AG04450 (cell line): ENCODE results near the gene CHST12. TPM values are rescaled to one million over a fixed set of nuclear protein-coding genes. Genes with fewer than 3 reads are reported as not detected.
"Not testable (repeated sequence)": the region's sequence is repeated elsewhere in the genome, so short reads cannot be mapped to it uniquely, and the experiment has no call there.

Experiments used
- CTCF ChIA-PET: fragments of 300-600, 350-600 bp; formaldehyde crosslinking; extraction: SDS; loops from one replicate; lab custom pipeline; 2022; ENCODE audit warnings: antibody characterized with exemption, inconsistent platforms; lab: Charles Lee
- POLR2A ChIA-PET: fragments of 350-600 bp; formaldehyde crosslinking; extraction: SDS; loops from one replicate; lab custom pipeline; 2021; ENCODE audit warnings: antibody characterized with exemption, inconsistent platforms; lab: Yijun Ruan, JAX
- DNase-seq: peaks from one replicate; pipeline ENCODE4 v3.0.0-alpha.2; 2011; ENCODE audit warnings: low read depth, low spot score
- H3K27ac ChIP-seq: one replicate; pipeline ENCODE4 v1.5.1; 2012; ENCODE audit warnings: low read depth, low read length, control low read depth
- H3K27me3 ChIP-seq: one replicate; pipeline ENCODE4 v1.6.0; 2012; ENCODE audit warnings: low read length; ENCODE audit not compliant: control insufficient read depth, insufficient read depth
- H3K4me3 ChIP-seq: 2 replicates; pipeline ENCODE4 v1.5.1; 2011; ENCODE audit warnings: mild to moderate bottlenecking, low read depth, low read length, control low read depth
- H3K9me3 ChIP-seq: 2 replicates; pipeline ENCODE4 v1.5.1; 2012; ENCODE audit warnings: low read length; ENCODE audit not compliant: control insufficient read depth, insufficient read depth
- polyA plus RNA-seq: library from polyadenylated mRNA; depleted of rRNA; stranded (reverse); fragments of >200 nt; gene quantifications from 2 replicates; pipeline ENCODE4 v1.2.3, GENCODE V29; 2011
- TF ChIP-seq, protein P1 (sequence below): IDR thresholded peaks from 2 replicates; pipeline ENCODE4 v1.5.1; 2011; ENCODE audit warnings: low read depth, low read length, control low read depth, inconsistent platforms

CHST12 gene
- polyA plus RNA-seq, 1 experiment, result 8.7 TPM

DNA sequence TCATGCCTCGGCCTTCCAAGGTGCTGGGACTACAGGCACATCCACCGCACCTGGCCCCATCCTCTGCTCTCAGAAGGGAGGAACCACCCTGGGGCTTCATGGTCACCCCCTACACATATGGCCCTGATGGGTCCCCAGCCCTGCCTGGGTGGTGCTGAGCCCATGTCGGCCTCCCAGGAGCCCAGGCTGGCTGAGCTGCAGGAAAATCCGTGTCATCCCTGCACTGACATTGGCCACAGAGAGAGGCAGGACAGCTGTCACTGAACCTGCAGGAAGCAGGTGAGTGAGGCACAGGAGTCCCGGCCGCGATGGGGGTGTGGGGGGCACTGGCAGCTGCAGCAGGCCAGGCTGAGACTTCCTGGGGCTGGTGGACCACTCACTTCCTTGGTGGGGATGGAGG, 64.8 kb downstream of the CHST12 start:
- CTCF ChIA-PET, result interaction anchor here (0.6 to 4.2 kb wide), 18 partner anchors 9 to 1481 kb away, joined by 3 to 75 read pairs (median 4); partner anchors contain the start of gene CHST12
- H3K9me3 ChIP-seq, result no peaks in the 10 kb centered on the region; the same call in 1 of the 2 replicates
- DNase-seq, result no peak
- TF ChIP-seq, protein P1, sequence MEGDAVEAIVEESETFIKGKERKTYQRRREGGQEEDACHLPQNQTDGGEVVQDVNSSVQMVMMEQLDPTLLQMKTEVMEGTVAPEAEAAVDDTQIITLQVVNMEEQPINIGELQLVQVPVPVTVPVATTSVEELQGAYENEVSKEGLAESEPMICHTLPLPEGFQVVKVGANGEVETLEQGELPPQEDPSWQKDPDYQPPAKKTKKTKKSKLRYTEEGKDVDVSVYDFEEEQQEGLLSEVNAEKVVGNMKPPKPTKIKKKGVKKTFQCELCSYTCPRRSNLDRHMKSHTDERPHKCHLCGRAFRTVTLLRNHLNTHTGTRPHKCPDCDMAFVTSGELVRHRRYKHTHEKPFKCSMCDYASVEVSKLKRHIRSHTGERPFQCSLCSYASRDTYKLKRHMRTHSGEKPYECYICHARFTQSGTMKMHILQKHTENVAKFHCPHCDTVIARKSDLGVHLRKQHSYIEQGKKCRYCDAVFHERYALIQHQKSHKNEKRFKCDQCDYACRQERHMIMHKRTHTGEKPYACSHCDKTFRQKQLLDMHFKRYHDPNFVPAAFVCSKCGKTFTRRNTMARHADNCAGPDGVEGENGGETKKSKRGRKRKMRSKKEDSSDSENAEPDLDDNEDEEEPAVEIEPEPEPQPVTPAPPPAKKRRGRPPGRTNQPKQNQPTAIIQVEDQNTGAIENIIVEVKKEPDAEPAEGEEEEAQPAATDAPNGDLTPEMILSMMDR, result no peak
- H3K27ac ChIP-seq, result no peak overlapping the region
- H3K4me3 ChIP-seq, result no peak overlapping the region
- POLR2A ChIA-PET, result interaction anchor here (0.9 kb wide), 1 partner anchor 65 kb away, joined by 3 read pairs; the partner anchor contains the start of gene CHST12
- no peaks in the 10 kb centered on the region for H3K27me3 ChIP-seq

DNA sequence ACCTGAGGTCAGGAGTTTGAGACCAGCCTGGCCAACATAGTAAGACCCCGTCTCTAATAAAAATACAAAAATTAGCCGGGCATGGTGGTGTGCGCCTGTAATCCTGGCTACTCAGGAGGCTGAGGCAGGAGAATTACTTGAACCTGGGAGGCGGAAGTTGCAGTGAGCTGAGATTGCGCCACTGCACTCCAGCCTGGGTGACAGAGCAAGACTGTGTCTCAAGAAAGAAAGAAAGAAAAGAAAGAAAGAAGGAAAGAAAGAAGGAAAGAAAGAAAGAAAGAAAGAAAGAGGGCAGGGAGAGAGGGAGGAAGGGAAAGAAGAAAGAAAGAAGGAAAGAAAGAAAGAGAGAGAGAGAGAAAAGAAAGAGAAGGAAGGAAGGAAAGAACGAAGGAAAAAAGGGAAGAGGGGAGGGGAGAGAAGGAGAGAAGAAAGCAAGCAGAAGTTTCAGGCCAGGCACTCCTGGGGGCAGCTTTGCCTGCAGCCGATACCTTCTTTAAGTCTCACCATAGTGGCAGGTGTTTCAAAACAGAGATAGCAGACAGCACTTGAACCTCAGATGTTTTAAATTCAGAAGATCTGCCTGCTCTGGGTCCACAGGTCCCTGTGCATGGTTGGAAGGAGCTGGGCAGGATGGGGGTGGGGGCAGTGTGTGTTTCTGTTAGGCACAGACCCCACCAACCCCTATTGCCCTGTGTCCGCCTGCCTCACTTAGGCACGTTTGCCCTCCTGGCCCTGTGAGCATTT, 66.2 kb downstream of the CHST12 start:
- DNase-seq, H3K4me3 ChIP-seq, H3K27ac ChIP-seq, H3K9me3 ChIP-seq, H3K27me3 ChIP-seq: not testable (repeated sequence)
- CTCF ChIA-PET, result interaction anchor here (0.7 to 4.2 kb wide), 13 partner anchors 10 to 202 kb away, joined by 3 to 75 read pairs (median 5); no protein-coding TSS in a partner anchor
- POLR2A ChIA-PET, result interaction anchor here (0.6 kb wide), 1 partner anchor 116 kb away, joined by 3 read pairs; no protein-coding TSS in a partner anchor

DNA sequence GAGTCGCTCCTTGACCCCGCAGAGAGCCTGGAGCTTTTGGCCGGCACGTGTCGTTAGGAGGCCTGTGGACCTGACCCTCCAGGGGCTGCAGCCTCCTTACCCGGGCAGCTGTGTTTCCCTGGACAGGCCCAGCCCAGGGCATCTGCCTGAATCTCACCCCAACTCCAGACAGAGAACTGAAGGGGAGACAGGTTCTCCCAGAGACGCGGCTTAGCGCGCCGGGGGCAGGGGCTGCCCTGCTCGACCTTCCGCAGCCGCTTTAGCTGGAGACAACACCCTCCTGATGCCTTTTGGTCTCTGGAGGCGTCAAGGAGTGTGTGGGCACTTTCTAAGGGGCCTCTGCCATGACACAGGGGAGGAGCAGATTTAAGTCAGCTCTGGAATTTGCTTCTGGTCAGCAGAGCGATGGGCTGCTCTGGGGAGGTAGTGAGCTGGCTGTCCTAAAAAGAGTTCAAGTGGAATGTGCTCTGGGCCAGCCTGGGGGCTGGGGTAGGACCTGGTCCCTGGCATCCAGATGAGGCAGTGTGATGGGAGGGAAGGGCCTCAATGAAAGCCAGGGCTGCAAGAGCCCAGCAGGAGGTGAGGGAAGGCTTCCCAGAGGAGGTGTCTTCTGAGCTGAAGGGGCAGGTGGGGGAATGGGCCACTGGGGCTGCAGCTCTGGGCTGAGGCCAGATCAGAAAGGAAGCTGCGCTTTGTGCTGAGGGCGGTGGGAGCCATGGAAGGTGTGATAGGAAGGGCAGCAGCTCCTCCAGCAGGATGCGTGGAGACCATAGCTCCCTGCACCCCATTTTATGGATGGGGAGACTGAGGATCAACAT, 67.0 kb downstream of the CHST12 start:
- peak overlapping the region; percentile 57 for H3K27ac ChIP-seq
- no peak for DNase-seq
- TF ChIP-seq, protein P1, result no peak
- H3K27me3 ChIP-seq, result no peaks in the 10 kb centered on the region
- POLR2A ChIA-PET, result interaction anchor here (0.8 to 0.9 kb wide), 2 partner anchors 46 to 89 kb away, joined by 3 read pairs; no protein-coding TSS in a partner anchor
- CTCF ChIA-PET, result interaction anchor here (1.1 to 4.2 kb wide), 7 partner anchors 9 to 56 kb away, joined by 3 to 75 read pairs (median 5); no protein-coding TSS in a partner anchor
- H3K4me3 ChIP-seq, result no peak overlapping the region
- no peaks in the 10 kb centered on the region; the same call in 1 of the 2 replicates for H3K9me3 ChIP-seq

DNA sequence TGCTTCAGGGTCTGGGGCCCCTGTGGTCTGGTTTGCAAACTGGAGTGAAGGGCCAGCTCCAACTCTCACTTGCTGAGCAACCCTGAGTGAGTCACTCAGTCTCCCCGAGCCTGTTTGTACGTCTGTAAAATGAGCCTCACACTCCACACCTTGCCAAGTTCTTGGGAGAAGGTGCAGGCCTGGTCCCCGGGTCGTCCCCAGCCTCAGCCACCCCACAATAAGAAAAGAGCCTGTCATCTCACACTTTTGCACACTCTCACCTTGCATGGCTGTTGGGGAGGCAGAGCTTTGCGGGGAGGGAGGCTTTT, 67.6 kb downstream of the CHST12 start:
- POLR2A ChIA-PET, result interaction anchor here (0.8 to 0.9 kb wide), 2 partner anchors 45 to 89 kb away, joined by 3 read pairs; no protein-coding TSS in a partner anchor
- Histone ChIP-seq H3K4me3 (no peak overlapping the region), H3K27me3 (no peaks in the 10 kb centered on the region), H3K27ac (peak overlapping the region; percentile 57), H3K9me3 (no peaks in the 10 kb centered on the region; the same call in 1 of the 2 replicates)
- TF ChIP-seq, protein P1, result no peak
- no peak for DNase-seq
- CTCF ChIA-PET, result interaction anchor here (1.4 to 4.2 kb wide), 3 partner anchors 9 to 26 kb away, joined by 3 to 75 read pairs (median 18); no protein-coding TSS in a partner anchor

DNA sequence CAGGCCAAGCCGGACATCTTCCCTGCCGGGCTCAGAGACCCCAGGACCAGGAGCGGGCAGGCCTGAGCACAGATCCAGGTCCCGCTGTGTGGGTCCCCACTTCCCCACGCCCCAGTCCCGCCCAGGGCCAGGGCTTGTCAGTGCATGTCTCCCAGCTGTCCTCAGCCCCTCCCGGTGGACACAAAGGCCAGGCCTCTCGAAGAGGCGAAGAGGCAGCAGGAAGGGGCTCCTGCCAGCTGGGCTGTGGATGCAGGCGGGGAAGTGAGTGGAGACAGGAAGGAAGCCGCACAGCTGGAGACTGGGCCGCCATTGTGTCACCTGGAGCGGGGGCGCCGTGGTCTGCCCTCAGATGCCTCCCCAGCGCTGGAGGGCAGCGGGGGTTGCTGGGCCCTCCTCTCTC, 68.0 kb downstream of the CHST12 start:
- ChIA-PET CTCF (interaction anchor here (1.4 to 4.2 kb wide), 3 partner anchors 8 to 26 kb away, joined by 3 to 75 read pairs (median 18); no protein-coding TSS in a partner anchor), POLR2A (interaction anchor here (0.9 kb wide), 1 partner anchor 88 kb away, joined by 3 read pairs; no protein-coding TSS in a partner anchor)

More for the DNA sequence above, 68.0 kb downstream of the CHST12 start:
- TF ChIP-seq, protein P1, result no peak
- no peak for DNase-seq
- H3K27me3 ChIP-seq, result no peaks in the 10 kb centered on the region
- H3K27ac ChIP-seq, result peak overlapping the region; percentile 57
- no peaks in the 10 kb centered on the region; the same call in 1 of the 2 replicates for H3K9me3 ChIP-seq
- H3K4me3 ChIP-seq, result no peak overlapping the region
